Middle frontal gyrus (tissue), 1 donor: ENCODE results near the gene MBNL2.

ENCODE experiments used
- DNase-seq: peaks from one replicate; pipeline ENCODE4 v3.0.0-alpha.2; 2015; ENCODE audit warnings: low spot score; ENCODE audit errors: extremely low spot score

Gene MBNL2

DNA sequence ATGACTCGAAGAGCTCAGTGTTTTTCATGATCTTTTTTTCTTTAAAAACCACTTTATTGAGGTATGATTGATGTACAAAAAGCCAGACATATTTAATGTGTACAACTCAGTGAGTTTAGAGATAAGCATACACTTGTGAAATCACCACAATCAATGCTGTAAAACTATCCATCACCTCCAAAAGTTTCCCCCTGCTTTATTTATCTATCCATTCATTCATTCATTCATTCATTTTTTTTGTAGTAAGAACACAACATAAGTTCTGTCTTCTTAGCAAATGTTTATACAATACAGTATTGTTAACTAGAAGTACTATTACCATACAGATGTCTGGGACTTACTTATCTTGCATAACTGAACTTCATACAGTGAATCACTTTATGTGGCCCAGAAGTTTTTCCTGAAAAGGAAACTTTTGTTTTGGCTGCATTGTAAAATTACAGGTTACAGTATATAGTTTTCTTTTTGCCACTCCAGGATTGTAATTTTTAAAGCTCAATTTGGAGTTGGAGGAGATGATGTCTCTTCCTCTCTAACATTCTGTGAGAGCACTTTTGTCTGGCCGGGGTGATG lies 218.6 kb downstream of the MBNL2 start:
- DNase-seq, result no peak

DNA sequence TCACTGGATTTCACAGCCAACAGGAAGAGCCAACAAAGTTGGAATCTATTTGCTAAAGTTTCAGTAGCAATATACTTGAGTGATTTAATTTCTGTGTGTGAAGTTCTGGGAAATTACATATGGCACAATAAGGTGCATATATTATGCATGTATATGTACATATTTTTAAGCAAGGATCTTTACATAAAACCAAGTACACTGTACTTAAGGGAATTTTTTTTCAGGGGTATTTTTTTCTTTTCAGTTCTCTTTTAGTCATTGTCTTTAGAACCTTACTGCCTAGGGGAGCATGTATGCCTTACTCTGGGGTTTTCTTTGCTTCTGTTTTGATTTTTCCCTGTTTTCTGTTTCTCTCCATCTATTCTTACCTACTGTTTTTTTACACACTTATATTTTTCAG lies 219.2 kb downstream of the MBNL2 start:
- no peak for DNase-seq
